Panc1 (cell line): ENCODE results near the gene SYNC. TPM values are rescaled to one million over a fixed set of nuclear protein-coding genes. Genes with fewer than 3 reads are reported as not detected.

ENCODE experiments used
- ATAC-seq: fragments of 200-7000 bp; cut with Tn5 transposase; 2 replicates; pipeline ENCODE4 v1.9.1; 2020; ENCODE audit warnings: mild to moderate bottlenecking, moderate library complexity
- BruUV-seq: library from RNA; stranded (reverse); fragments of 400-500 nt; replicated peaks from 2 replicates; lab custom pipeline; 2021; lab: Mats Ljungman, UMichigan
- CTCF ChIA-PET: fragments of 300-600 bp; sonication (Branson Sonifier 250); formaldehyde crosslinking; loops from one replicate; lab custom pipeline; 2022; ENCODE audit warnings: antibody characterized with exemption; lab: Charles Lee
- POLR2A ChIA-PET: fragments of 300-600 bp; sonication (Branson Sonifier 250); formaldehyde crosslinking; loops from one replicate; lab custom pipeline; 2022; ENCODE audit warnings: antibody characterized with exemption; lab: Charles Lee
- DNase-seq: peaks from one replicate; pipeline ENCODE4 v3.0.0-alpha.2; 2010; ENCODE audit warnings: low read depth, low spot score
- H3K27ac ChIP-seq: 2 replicates; pipeline ENCODE4 v1.5.1; 2011; ENCODE audit warnings: mild to moderate bottlenecking, low read length, inconsistent platforms
- H3K27me3 ChIP-seq: fragments of 200-500 bp; sonication (Bioruptor generic); 2 replicates; pipeline ENCODE4 v1.6.0; 2014; ENCODE audit warnings: low read length, inconsistent platforms; ENCODE audit not compliant: control insufficient read depth, insufficient read depth
- H3K36me3 ChIP-seq: fragments of 200-500 bp; sonication (Bioruptor generic); 2 replicates; pipeline ENCODE4 v1.5.1; 2014; ENCODE audit warnings: inconsistent platforms, mild to moderate bottlenecking, low read length, moderate library complexity; ENCODE audit not compliant: control insufficient read depth, insufficient read depth
- H3K4me1 ChIP-seq: 2 replicates; pipeline ENCODE4 v1.5.1; 2011; ENCODE audit warnings: inconsistent platforms, mild to moderate bottlenecking, low read length, moderate library complexity; ENCODE audit not compliant: control insufficient read depth, insufficient read depth
- H3K4me3 ChIP-seq, 2 experiments: 2 replicates each; pipeline ENCODE4 v1.5.1; 2011 to 2012; ENCODE audit warnings: low read depth in 2 of 2, low read length in 2 of 2, mild to moderate bottlenecking in 2 of 2, inconsistent platforms in 1 of 2, moderate library complexity in 1 of 2
- H3K9me3 ChIP-seq: fragments of 200-500 bp; sonication (Bioruptor generic); 2 replicates; pipeline ENCODE4 v1.5.1; 2014; ENCODE audit warnings: low read depth, mild to moderate bottlenecking, inconsistent platforms, low read length, moderate library complexity; ENCODE audit not compliant: control insufficient read depth, insufficient read depth
- POLR2AphosphoS5 ChIP-seq: IDR thresholded peaks from 2 replicates; pipeline ENCODE4 v1.6.1; 2012; ENCODE audit warnings: mild to moderate bottlenecking, low read depth, low read length, moderate library complexity
- SIN3A ChIP-seq: IDR thresholded peaks from 2 replicates; pipeline ENCODE4 v1.6.1; 2012; ENCODE audit warnings: low read depth, mild to moderate bottlenecking, low read length, moderate library complexity, borderline replicate concordance; ENCODE audit not compliant: insufficient read depth
- TCF7L2 ChIP-seq: IDR thresholded peaks from 2 replicates; pipeline ENCODE4 v1.6.1; 2011; ENCODE audit warnings: mild to moderate bottlenecking, low read depth, low read length, inconsistent platforms
- in situ Hi-C: cut with HindIII; loops from 2 replicates; pipeline ENCODE4 v1.10.0; 2016; ENCODE audit warnings: low sequenced_read_pairs, low pct_unique_long_range_greater_than_20kb
- intact Hi-C: fragments of 100-400 bp; cut with micrococcal nuclease; formaldehyde crosslinking; loops from one replicate; pipeline ENCODE4 v1.10.0; 2022; ENCODE audit not compliant: unreplicated experiment
- total RNA-seq: library from RNA; stranded (reverse); gene quantifications from one replicate; pipeline ENCODE4 v1.2.1, GENCODE V29; 2021; ENCODE audit not compliant: unreplicated experiment
- TF ChIP-seq, protein P1 (sequence below): fragments of 450-650 bp; IDR thresholded peaks from 2 replicates; pipeline ENCODE4 v1.5.1; 2017; ENCODE audit warnings: mild to moderate bottlenecking
- TF ChIP-seq, protein P2 (sequence below), 2 experiments: IDR thresholded peaks; 2 replicates each; pipeline ENCODE4 v1.6.1; 2011 to 2012; ENCODE audit warnings: low read depth in 2 of 2, control low read depth in 1 of 2, low read length in 1 of 2, mild to moderate bottlenecking in 1 of 2, moderate library complexity in 1 of 2; ENCODE audit not compliant: insufficient read depth in 1 of 2

The SYNC gene
- total RNA-seq, 1 experiment from 2014 or later = 1.3 TPM

DNA sequence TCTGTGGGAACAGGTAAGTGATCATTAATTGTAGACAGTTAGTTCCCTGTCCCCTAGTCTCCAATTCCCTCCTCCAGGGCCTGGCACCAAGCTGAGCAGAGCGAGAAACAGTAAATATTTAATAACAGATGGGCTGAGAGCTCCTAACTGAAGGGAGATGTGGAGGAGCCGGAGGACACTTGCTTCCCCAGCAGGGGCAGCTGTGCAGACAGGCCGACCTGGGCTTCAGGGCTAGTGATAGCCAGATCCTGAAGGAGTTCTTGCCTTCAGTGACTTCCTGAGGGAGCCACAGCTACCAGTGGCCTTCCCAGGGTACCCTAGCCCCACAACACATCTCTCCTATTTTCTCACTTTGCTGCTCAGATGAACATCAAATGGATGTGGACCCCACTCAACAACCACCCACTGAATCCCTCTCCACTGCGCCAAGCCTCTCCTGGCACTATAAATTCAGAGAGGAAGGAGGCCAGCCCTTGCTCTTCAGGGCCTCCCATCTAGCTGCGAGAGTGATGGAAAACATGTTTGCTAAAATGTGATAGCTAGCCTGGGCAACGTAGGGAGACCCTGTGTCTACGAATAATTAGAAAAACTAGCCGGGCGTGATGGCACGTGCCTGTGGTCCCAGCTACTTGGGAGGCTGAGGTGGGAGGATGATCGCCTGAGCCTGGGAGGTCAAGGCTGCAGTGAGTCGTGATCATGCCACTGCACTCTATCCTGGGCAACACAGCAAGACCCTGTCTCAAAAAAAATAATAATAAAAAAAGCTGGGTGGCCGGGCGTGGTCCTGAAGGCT lies 26.9 kb upstream of the SYNC start:
- ChIA-PET CTCF (interaction anchor here (0.8 to 1.8 kb wide), 3 partner anchors 10 to 43 kb away, joined by 3 to 8 read pairs (median 4); no protein-coding TSS in a partner anchor), POLR2A (no interaction called here)
- H3K36me3 ChIP-seq = no peaks in the 10 kb centered on the region
- ATAC-seq (peak; percentile 67), DNase-seq (no peak)
- BruUV-seq = no TSS peak
- H3K27ac ChIP-seq = no peak overlapping the region
- no peaks in the 10 kb centered on the region for H3K9me3 ChIP-seq
- H3K4me3 ChIP-seq = no peak overlapping the region
- no peaks in the 10 kb centered on the region for H3K27me3 ChIP-seq
- intact Hi-C loops (no loop called here), in situ Hi-C loops (no loop called here)
- TF ChIP-seq, protein P1, sequence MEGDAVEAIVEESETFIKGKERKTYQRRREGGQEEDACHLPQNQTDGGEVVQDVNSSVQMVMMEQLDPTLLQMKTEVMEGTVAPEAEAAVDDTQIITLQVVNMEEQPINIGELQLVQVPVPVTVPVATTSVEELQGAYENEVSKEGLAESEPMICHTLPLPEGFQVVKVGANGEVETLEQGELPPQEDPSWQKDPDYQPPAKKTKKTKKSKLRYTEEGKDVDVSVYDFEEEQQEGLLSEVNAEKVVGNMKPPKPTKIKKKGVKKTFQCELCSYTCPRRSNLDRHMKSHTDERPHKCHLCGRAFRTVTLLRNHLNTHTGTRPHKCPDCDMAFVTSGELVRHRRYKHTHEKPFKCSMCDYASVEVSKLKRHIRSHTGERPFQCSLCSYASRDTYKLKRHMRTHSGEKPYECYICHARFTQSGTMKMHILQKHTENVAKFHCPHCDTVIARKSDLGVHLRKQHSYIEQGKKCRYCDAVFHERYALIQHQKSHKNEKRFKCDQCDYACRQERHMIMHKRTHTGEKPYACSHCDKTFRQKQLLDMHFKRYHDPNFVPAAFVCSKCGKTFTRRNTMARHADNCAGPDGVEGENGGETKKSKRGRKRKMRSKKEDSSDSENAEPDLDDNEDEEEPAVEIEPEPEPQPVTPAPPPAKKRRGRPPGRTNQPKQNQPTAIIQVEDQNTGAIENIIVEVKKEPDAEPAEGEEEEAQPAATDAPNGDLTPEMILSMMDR = no peak
- H3K4me1 ChIP-seq = peaks cover 13% of the 10 kb centered on the region; the same call in 1 of the 2 replicates

DNA sequence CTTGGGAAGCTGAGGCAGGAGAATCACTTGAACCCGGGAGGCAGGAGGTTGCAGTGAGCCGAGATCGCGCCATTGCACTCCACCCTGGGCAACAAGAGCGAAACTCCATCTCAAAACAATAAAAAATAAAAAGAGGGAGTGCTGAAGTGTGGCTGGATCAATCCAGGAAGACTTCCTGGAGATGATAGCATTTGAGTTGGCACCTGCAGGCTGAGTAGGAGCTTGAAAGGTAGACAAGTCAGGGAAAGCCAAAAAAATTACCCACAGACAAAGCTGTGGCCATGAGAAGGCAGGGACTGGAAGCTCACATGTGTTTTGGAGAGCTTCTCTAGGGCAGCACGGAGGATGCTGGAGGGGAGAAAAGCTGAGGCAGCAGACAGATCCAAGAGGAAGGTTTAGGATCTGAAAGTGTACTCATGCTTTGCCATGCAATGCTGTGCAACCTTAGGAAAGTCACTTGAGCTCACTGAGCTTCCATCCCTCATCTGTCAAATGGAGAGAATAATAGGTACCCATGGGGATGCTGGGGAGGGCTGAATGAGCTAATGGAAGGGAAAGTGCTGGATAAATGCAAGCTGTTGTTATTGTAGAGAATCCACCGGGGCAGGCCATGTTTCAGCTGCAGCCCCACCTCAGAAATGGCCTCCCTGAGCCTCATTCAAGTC lies 26.0 kb upstream of the SYNC start:
- DNase-seq (no peak), ATAC-seq (no peak)
- no peak overlapping the region for H3K27ac ChIP-seq
- intact Hi-C loops = no loop called here
- no TSS peak for BruUV-seq
- TF ChIP-seq POLR2AphosphoS5 (no peak), SIN3A (no peak), TCF7L2 (no peak)
- TF ChIP-seq, protein P2, sequence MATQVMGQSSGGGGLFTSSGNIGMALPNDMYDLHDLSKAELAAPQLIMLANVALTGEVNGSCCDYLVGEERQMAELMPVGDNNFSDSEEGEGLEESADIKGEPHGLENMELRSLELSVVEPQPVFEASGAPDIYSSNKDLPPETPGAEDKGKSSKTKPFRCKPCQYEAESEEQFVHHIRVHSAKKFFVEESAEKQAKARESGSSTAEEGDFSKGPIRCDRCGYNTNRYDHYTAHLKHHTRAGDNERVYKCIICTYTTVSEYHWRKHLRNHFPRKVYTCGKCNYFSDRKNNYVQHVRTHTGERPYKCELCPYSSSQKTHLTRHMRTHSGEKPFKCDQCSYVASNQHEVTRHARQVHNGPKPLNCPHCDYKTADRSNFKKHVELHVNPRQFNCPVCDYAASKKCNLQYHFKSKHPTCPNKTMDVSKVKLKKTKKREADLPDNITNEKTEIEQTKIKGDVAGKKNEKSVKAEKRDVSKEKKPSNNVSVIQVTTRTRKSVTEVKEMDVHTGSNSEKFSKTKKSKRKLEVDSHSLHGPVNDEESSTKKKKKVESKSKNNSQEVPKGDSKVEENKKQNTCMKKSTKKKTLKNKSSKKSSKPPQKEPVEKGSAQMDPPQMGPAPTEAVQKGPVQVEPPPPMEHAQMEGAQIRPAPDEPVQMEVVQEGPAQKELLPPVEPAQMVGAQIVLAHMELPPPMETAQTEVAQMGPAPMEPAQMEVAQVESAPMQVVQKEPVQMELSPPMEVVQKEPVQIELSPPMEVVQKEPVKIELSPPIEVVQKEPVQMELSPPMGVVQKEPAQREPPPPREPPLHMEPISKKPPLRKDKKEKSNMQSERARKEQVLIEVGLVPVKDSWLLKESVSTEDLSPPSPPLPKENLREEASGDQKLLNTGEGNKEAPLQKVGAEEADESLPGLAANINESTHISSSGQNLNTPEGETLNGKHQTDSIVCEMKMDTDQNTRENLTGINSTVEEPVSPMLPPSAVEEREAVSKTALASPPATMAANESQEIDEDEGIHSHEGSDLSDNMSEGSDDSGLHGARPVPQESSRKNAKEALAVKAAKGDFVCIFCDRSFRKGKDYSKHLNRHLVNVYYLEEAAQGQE (IDR thresholded peaks at IDR 0.05; ENCODE audit: insufficient read depth in 1 of 2, low read depth in 2 of 2, low read length in 1 of 2) = no peak
- TF ChIP-seq, protein P1 = no peak
- no peaks in the 10 kb centered on the region for H3K36me3 ChIP-seq
- H3K4me3 ChIP-seq = no peak overlapping the region
- no peaks in the 10 kb centered on the region for H3K27me3 ChIP-seq
- H3K9me3 ChIP-seq = no peaks in the 10 kb centered on the region
- H3K4me1 ChIP-seq = peaks cover 13% of the 10 kb centered on the region; the same call in 1 of the 2 replicates
- in situ Hi-C loops = no loop called here
- POLR2A ChIA-PET = no interaction called here
- CTCF ChIA-PET = interaction anchor here (0.8 to 1.8 kb wide), 4 partner anchors 11 to 44 kb away, joined by 3 to 8 read pairs (median 4); no protein-coding TSS in a partner anchor
